Caco-2 (cell line): ENCODE measurements around the gene STK10. TPM values are rescaled to one million over a fixed set of nuclear protein-coding genes. Genes with fewer than 3 reads are reported as not detected.

ENCODE experiments used
- BruUV-seq: library from RNA; stranded (reverse); fragments of 400-500 nt; replicated peaks from 2 replicates; lab custom pipeline; 2021; lab: Mats Ljungman, UMichigan
- CTCF ChIA-PET: fragments of 300-600 bp; sonication (Branson Sonifier 250); formaldehyde crosslinking; loops from one replicate; lab custom pipeline; 2022; ENCODE audit warnings: antibody characterized with exemption; lab: Charles Lee
- POLR2A ChIA-PET: fragments of 300-600 bp; sonication (Branson Sonifier 250); formaldehyde crosslinking; loops from one replicate; lab custom pipeline; 2022; ENCODE audit warnings: antibody characterized with exemption; lab: Charles Lee
- DNase-seq, 2 experiments: peaks; one replicate each; pipeline versions ENCODE4 v3.0.0 to v3.0.0-alpha.2; 2020 to 2022
- H3K27me3 ChIP-seq: replicated peaks from 2 replicates; pipeline ENCODE4 v1.6.0; 2011; ENCODE audit warnings: low read length; ENCODE audit not compliant: control insufficient read depth, insufficient read depth
- H3K36me3 ChIP-seq: 2 replicates; pipeline ENCODE4 v1.5.1; 2011; ENCODE audit warnings: low read length; ENCODE audit not compliant: control insufficient read depth, insufficient read depth
- H3K4me1 ChIP-seq: fragments of 250-450 bp; sonication (Bioruptor Pico); 2 replicates; pipeline ENCODE4 v1.5.1; 2020; ENCODE audit warnings: mild to moderate bottlenecking
- H3K4me3 ChIP-seq: 2 replicates; pipeline ENCODE4 v1.5.1; 2011; ENCODE audit warnings: low read depth, mild to moderate bottlenecking, control low read depth, low read length
- H3K9me3 ChIP-seq: fragments of 250-450 bp; sonication (Bioruptor Pico); 2 replicates; pipeline ENCODE4 v1.5.1; 2020; ENCODE audit warnings: mild to moderate bottlenecking, moderate library complexity
- H3K27ac Mint-ChIP-seq: one replicate; pipeline ENCODE4 v1.8.0; 2022; ENCODE audit warnings: mixed read lengths; ENCODE audit not compliant: unreplicated experiment
- H3K27me3 Mint-ChIP-seq: one replicate; pipeline ENCODE4 v1.8.0; 2022; ENCODE audit warnings: mixed read lengths; ENCODE audit not compliant: insufficient read depth, unreplicated experiment
- H3K36me3 Mint-ChIP-seq: one replicate; pipeline ENCODE4 v1.8.0; 2022; ENCODE audit warnings: mild to moderate bottlenecking, mixed read lengths; ENCODE audit not compliant: insufficient read depth, unreplicated experiment
- H3K4me1 Mint-ChIP-seq: one replicate; pipeline ENCODE4 v1.8.0; 2022; ENCODE audit warnings: low read depth, mixed read lengths; ENCODE audit not compliant: unreplicated experiment
- H3K4me3 Mint-ChIP-seq: one replicate; pipeline ENCODE4 v1.8.0; 2022; ENCODE audit warnings: mild to moderate bottlenecking, moderate library complexity, mixed read lengths; ENCODE audit not compliant: unreplicated experiment
- H3K9me3 Mint-ChIP-seq: one replicate; pipeline ENCODE4 v1.8.0; 2022; ENCODE audit warnings: mixed read lengths; ENCODE audit not compliant: unreplicated experiment
- CTCF ChIP-seq, 2 experiments: fragments of 200-600 bp in 1 of 2; IDR thresholded peaks; 1 replicate in 1 of 2; 2 replicates in 1 of 2; pipeline versions ENCODE4 v1.5.1 to v1.8.0; 2011 to 2022; ENCODE audit warnings: antibody characterized with exemption in 1 of 2, control low read depth in 1 of 2, inconsistent platforms in 1 of 2, low read depth in 1 of 2, low read length in 1 of 2, mild to moderate bottlenecking in 1 of 2, moderate library complexity in 1 of 2; ENCODE audit not compliant: insufficient read depth in 1 of 2, severe bottlenecking in 1 of 2, unreplicated experiment in 1 of 2
- intact Hi-C: fragments of 100-400 bp; cut with micrococcal nuclease; formaldehyde crosslinking; loops from one replicate; pipeline ENCODE4 v1.10.0; 2022; ENCODE audit not compliant: unreplicated experiment
- total RNA-seq: library from RNA; stranded (reverse); gene quantifications from 2 replicates; pipeline ENCODE4 v1.2.3, GENCODE V29; 2022

The STK10 gene
- total RNA-seq, 1 experiment from 2014 or later: 10.3 TPM

DNA sequence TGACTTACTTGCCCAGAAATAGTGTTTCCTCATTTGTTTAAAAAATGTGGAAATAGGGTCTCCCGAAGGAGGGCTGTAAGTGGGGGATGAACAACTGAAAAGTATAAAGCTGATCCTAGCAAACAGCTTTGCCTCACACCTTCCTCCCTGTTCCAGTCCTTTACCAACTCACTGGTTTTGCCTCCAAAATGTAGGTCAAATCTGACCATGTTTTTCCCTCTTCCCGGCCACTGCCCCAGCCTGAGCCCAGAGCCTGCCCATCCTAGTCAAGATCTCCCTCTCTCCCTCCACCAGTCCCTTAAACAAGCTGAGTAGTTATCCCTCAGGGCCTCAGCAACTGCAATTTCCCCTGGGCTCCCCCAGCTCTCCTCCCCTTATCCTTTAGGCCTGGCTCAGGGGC, 99.2 kb downstream of the STK10 start:
- peaks cover 5% of the 10 kb centered on the region; the same call in 1 of the 2 replicates for H3K4me1 ChIP-seq
- H3K27me3 ChIP-seq: no peaks in the 10 kb centered on the region
- Mint-ChIP-seq H3K9me3 (no peaks in the 10 kb centered on the region), H3K4me3 (no peak overlapping the region), H3K27ac (no peak overlapping the region), H3K4me1 (peaks cover 8% of the 10 kb centered on the region), H3K27me3 (no peaks in the 10 kb centered on the region), H3K36me3 (no peaks in the 10 kb centered on the region)
- H3K9me3 ChIP-seq: no peaks in the 10 kb centered on the region
- BruUV-seq: no TSS peak
- no peak overlapping the region for H3K4me3 ChIP-seq
- intact Hi-C loops: no loop called here
- DNase-seq: no peak
- no peaks in the 10 kb centered on the region for H3K36me3 ChIP-seq
- no peak for TF ChIP-seq CTCF (IDR thresholded peaks at IDR 0.05; ENCODE audit: insufficient read depth in 1 of 2, low read depth in 1 of 2, low read length in 1 of 2, severe bottlenecking in 1 of 2, unreplicated experiment in 1 of 2)
- POLR2A ChIA-PET: no interaction called here
- CTCF ChIA-PET: no interaction called here

- Mint-ChIP-seq H3K4me3 (no peak overlapping the region), H3K9me3 (no peaks in the 10 kb centered on the region), H3K27ac (peak overlapping the region; percentile 16), H3K27me3 (no peaks in the 10 kb centered on the region), H3K4me1 (peaks cover 8% of the 10 kb centered on the region), H3K36me3 (no peaks in the 10 kb centered on the region)
- Histone ChIP-seq H3K4me1 (peaks cover 5% of the 10 kb centered on the region; the same call in 1 of the 2 replicates), H3K4me3 (no peak overlapping the region), H3K36me3 (no peaks in the 10 kb centered on the region), H3K27me3 (no peaks in the 10 kb centered on the region), H3K9me3 (no peaks in the 10 kb centered on the region)
- TF ChIP-seq CTCF (IDR thresholded peaks at IDR 0.05; ENCODE audit: insufficient read depth in 1 of 2, low read depth in 1 of 2, low read length in 1 of 2, severe bottlenecking in 1 of 2, unreplicated experiment in 1 of 2): no peak
- POLR2A ChIA-PET: no interaction called here
- no peak for DNase-seq
- CTCF ChIA-PET: no interaction called here
- intact Hi-C loops: no loop called here
- BruUV-seq: no TSS peak
Measured at GRCh38 chr5:172086194-172086975, 101.6 kb downstream of the STK10 start.

GRCh38 chr5:172085738-172086137, 102.3 kb downstream of the STK10 start:
- Mint-ChIP-seq H3K27ac (peak overlapping the region; percentile 16), H3K9me3 (no peaks in the 10 kb centered on the region), H3K4me1 (peaks cover 8% of the 10 kb centered on the region), H3K4me3 (no peak overlapping the region), H3K36me3 (no peaks in the 10 kb centered on the region), H3K27me3 (no peaks in the 10 kb centered on the region)
- ChIA-PET CTCF (no interaction called here), POLR2A (no interaction called here)
- intact Hi-C loops: no loop called here
- H3K4me3 ChIP-seq: no peak overlapping the region
- H3K27me3 ChIP-seq: no peaks in the 10 kb centered on the region
- H3K4me1 ChIP-seq: peaks cover 5% of the 10 kb centered on the region; the same call in 1 of the 2 replicates
- H3K9me3 ChIP-seq: no peaks in the 10 kb centered on the region
- BruUV-seq: no TSS peak
- no peak for TF ChIP-seq CTCF (IDR thresholded peaks at IDR 0.05; ENCODE audit: insufficient read depth in 1 of 2, low read depth in 1 of 2, low read length in 1 of 2, severe bottlenecking in 1 of 2, unreplicated experiment in 1 of 2)
- no peaks in the 10 kb centered on the region for H3K36me3 ChIP-seq
- DNase-seq: no peak
